B cell (primary cell): ENCODE measurements around the gene STXBP6. TPM values are rescaled to one million over a fixed set of nuclear protein-coding genes. Genes with fewer than 3 reads are reported as not detected.

Experiments
- ATAC-seq: fragments of 200-7000 bp; cut with Tn5 transposase; one replicate; pipeline ENCODE4 v1.10.0; 2021; ENCODE audit warnings: low read depth, mild to moderate bottlenecking, moderate number of reproducible peaks, moderate library complexity
- CTCF ChIA-PET: fragments of 350-600 bp; sonication (Branson Sonifier 250); formaldehyde crosslinking; loops from one replicate; lab custom pipeline; 2021; ENCODE audit warnings: antibody characterized with exemption, inconsistent platforms; lab: Charles Lee
- POLR2A ChIA-PET: fragments of 350-600 bp; sonication (Branson Sonifier 250); formaldehyde crosslinking; loops from one replicate; lab custom pipeline; 2021; ENCODE audit warnings: antibody characterized with exemption; lab: Charles Lee
- DNase-seq: peaks from one replicate; pipeline ENCODE4 v3.0.0; 2013
- H2AFZ ChIP-seq: 2 replicates; pipeline ENCODE4 v1.6.1; 2012; ENCODE audit warnings: mild to moderate bottlenecking, low read depth, low read length; ENCODE audit not compliant: insufficient read depth, poor library complexity, severe bottlenecking
- H3K27ac ChIP-seq, 2 donors: 1 replicate in 1 of 2; 2 replicates in 1 of 2; pipeline ENCODE4 v1.5.1; 2012 to 2013; ENCODE audit warnings: low read length in 2 of 2, mild to moderate bottlenecking in 2 of 2, moderate library complexity in 1 of 2
- H3K27me3 ChIP-seq, 4 experiments: fragments of 200-600 bp in 1 of 4; sonication (generic) in 1 of 4; replicated peaks in 1 of 4; 1 replicate in 2 of 4; 2 replicates in 2 of 4; pipeline versions ENCODE4 v1.6.1 to v1.7.0; 2013 to 2016; ENCODE audit warnings: low read length in 3 of 4, mild to moderate bottlenecking in 2 of 4, mixed read lengths in 1 of 4, moderate library complexity in 1 of 4; ENCODE audit not compliant: insufficient read depth in 4 of 4, control insufficient read depth in 3 of 4; ENCODE audit errors: control extremely low read depth in 1 of 4
- H3K36me3 ChIP-seq, 2 experiments: replicated peaks in 1 of 2; 1 replicate in 1 of 2; 2 replicates in 1 of 2; pipeline versions ENCODE4 v1.6.1 to v1.7.1; 2013; ENCODE audit warnings: low read length in 1 of 2; ENCODE audit not compliant: insufficient read depth in 2 of 2, control insufficient read depth in 1 of 2; ENCODE audit errors: control extremely low read depth in 1 of 2, extremely low read depth in 1 of 2
- H3K4me1 ChIP-seq, 2 donors: fragments of 200-600 bp in 1 of 2; sonication (generic) in 1 of 2; 1 replicate in 1 of 2; 2 replicates in 1 of 2; pipeline versions ENCODE4 v1.5.1 to v1.6.1; 2013 to 2017; ENCODE audit warnings: low read length in 2 of 2; ENCODE audit not compliant: control insufficient read depth in 2 of 2, insufficient read depth in 2 of 2
- H3K4me2 ChIP-seq: replicated peaks from 2 replicates; pipeline ENCODE3; 2012; ENCODE audit warnings: mild to moderate bottlenecking, low read depth, low read length; ENCODE audit not compliant: poor library complexity, severe bottlenecking
- H3K4me3 ChIP-seq, 5 experiments: fragments of 200-600 bp in 1 of 5; sonication (generic) in 1 of 5; 1 replicate in 3 of 5; 2 replicates in 2 of 5; pipeline versions ENCODE4 v1.5.1 to v1.7.0; 2011 to 2016; ENCODE audit warnings: low read length in 4 of 5, mild to moderate bottlenecking in 4 of 5, low read depth in 2 of 5, control low read depth in 1 of 5, moderate library complexity in 1 of 5; ENCODE audit not compliant: insufficient read depth in 1 of 5; ENCODE audit errors: control extremely low read depth in 1 of 5, extremely low read depth in 1 of 5
- H3K79me2 ChIP-seq: fragments of 200-600 bp; sonication (generic); one replicate; pipeline ENCODE4 v1.6.0; 2016; ENCODE audit warnings: low read length; ENCODE audit not compliant: control insufficient read depth, insufficient read depth
- H3K9ac ChIP-seq: fragments of 200-600 bp; sonication (generic); 2 replicates; pipeline ENCODE4 v1.6.1; 2017; ENCODE audit warnings: mild to moderate bottlenecking, low read length, moderate library complexity
- H3K9me3 ChIP-seq, 3 donors: one replicate each; pipeline versions ENCODE4 v1.6.1 to v1.7.1; 2013; ENCODE audit warnings: low read length in 2 of 3; ENCODE audit not compliant: control insufficient read depth in 2 of 3, insufficient read depth in 1 of 3; ENCODE audit errors: control extremely low read depth in 1 of 3
- H4K20me1 ChIP-seq: 2 replicates; pipeline ENCODE4 v1.6.0; 2012; ENCODE audit warnings: mild to moderate bottlenecking, low read length; ENCODE audit not compliant: insufficient read depth, control insufficient read depth, poor library complexity, severe bottlenecking
- H3K27ac Mint-ChIP-seq: one replicate; pipeline ENCODE4 v1.8.0; 2021; ENCODE audit warnings: mixed read lengths
- H3K27me3 Mint-ChIP-seq: one replicate; pipeline ENCODE4 v1.8.0; 2021; ENCODE audit warnings: mixed read lengths
- H3K4me1 Mint-ChIP-seq: one replicate; pipeline ENCODE4 v1.8.0; 2021; ENCODE audit warnings: mixed read lengths
- H3K4me3 Mint-ChIP-seq: one replicate; pipeline ENCODE4 v1.8.0; 2021; ENCODE audit warnings: mixed read lengths
- H3K9me3 Mint-ChIP-seq: one replicate; pipeline ENCODE4 v1.8.0; 2022; ENCODE audit warnings: mixed read lengths; ENCODE audit not compliant: insufficient read depth
- CTCF ChIP-seq: fragments of 200-600 bp; IDR thresholded peaks from one replicate; pipeline ENCODE4 v1.8.0; 2022; ENCODE audit warnings: antibody characterized with exemption, mild to moderate bottlenecking
- EZH2 ChIP-seq: IDR thresholded peaks from 2 replicates; pipeline ENCODE4 v1.6.1; 2012; ENCODE audit warnings: borderline replicate concordance, low read depth, mild to moderate bottlenecking, moderate library complexity, low read length; ENCODE audit not compliant: insufficient read depth, poor library complexity, severe bottlenecking
- WGBS: methylation state at CpG from one replicate; pipeline ENCODE4 v1.1.5; 2013; ENCODE audit warnings: missing lambda C conversion rate; ENCODE audit not compliant: insufficient coverage; 5-methylcytosine and 5-hydroxymethylcytosine counted together
- intact Hi-C: fragments of 100-400 bp; cut with micrococcal nuclease; formaldehyde crosslinking; loops from one replicate; pipeline ENCODE4 v1.10.0; 2022
- polyA plus RNA-seq: library from polyadenylated mRNA; depleted of rRNA; stranded (reverse); fragments of >200 nt; gene quantifications from 2 replicates; pipeline ENCODE4 v1.2.3, GENCODE V29; 2012
- total RNA-seq, 2 donors: library from RNA; stranded (reverse); fragments of 120-200 nt in 1 of 2; gene quantifications; 1 replicate in 1 of 2; 2 replicates in 1 of 2; pipeline versions ENCODE4 v1.2.3 to v1.2.4, GENCODE V29; 2013 to 2022

STXBP6 gene
- total and polyA plus RNA-seq, 2 donors (not counting 1 experiment from before 2014, with no cell fraction given), result 0.01 TPM; not detected in 1

GRCh38 chr14:24960816-24961215 lies 89.1 kb downstream of the STXBP6 start:
- Histone ChIP-seq H3K4me2 (no peak overlapping the region), H3K4me3 (no peak overlapping the region), H3K4me1 (no peaks in the 10 kb centered on the region), H4K20me1 (no peaks in the 10 kb centered on the region), H3K36me3 (no peaks in the 10 kb centered on the region), H3K9ac (no peak overlapping the region), H3K79me2 (no peaks in the 10 kb centered on the region), H3K27ac (no peak overlapping the region), H3K27me3 (no peaks in the 10 kb centered on the region), H3K9me3 (no peaks in the 10 kb centered on the region), H2AFZ (no peak overlapping the region)
- Mint-ChIP-seq H3K27me3 (peaks cover 3% of the 10 kb centered on the region), H3K4me3 (no peak overlapping the region), H3K4me1 (no peaks in the 10 kb centered on the region), H3K27ac (no peak overlapping the region), H3K9me3 (no peaks in the 10 kb centered on the region)
- ChIA-PET POLR2A (no interaction called here), CTCF (no interaction called here)
- DNase-seq, result no peak
- WGBS, result no CpG with 5 or more reads among the region's 2 CpGs
- no peak for TF ChIP-seq CTCF
- TF ChIP-seq EZH2, result no peak
- no peak for ATAC-seq
- intact Hi-C loops, result no loop called here

GRCh38 chr14:24959791-24960331 lies 90.1 kb downstream of the STXBP6 start:
- ChIA-PET POLR2A (no interaction called here), CTCF (no interaction called here)
- no peaks in the 10 kb centered on the region for H3K4me1 Mint-ChIP-seq
- 75% methylated on average over 1 of the region's 1 CpG for whole genome bisulfite sequencing
- Histone ChIP-seq H3K9me3 (no peaks in the 10 kb centered on the region), H3K27ac (no peak overlapping the region), H3K79me2 (no peaks in the 10 kb centered on the region), H3K4me3 (no peak overlapping the region), H3K4me2 (no peak overlapping the region), H3K9ac (no peak overlapping the region), H3K27me3 (no peaks in the 10 kb centered on the region), H2AFZ (no peak overlapping the region), H3K4me1 (no peaks in the 10 kb centered on the region), H3K36me3 (no peaks in the 10 kb centered on the region), H4K20me1 (no peaks in the 10 kb centered on the region)
- H3K27ac Mint-ChIP-seq, result no peak overlapping the region
- TF ChIP-seq CTCF, result no peak
- no peak for TF ChIP-seq EZH2
- DNase-seq, result no peak
- ATAC-seq, result no peak
- no peak overlapping the region for H3K4me3 Mint-ChIP-seq
- no peaks in the 10 kb centered on the region for H3K9me3 Mint-ChIP-seq
- peaks cover 7% of the 10 kb centered on the region for H3K27me3 Mint-ChIP-seq
- intact Hi-C loops, result no loop called here
